Progenitor cell of endocrine pancreas (in vitro differentiated cells): ENCODE data around the gene DUOX1. TPM values are rescaled to one million over a fixed set of nuclear protein-coding genes. Genes with fewer than 3 reads are reported as not detected.
A peak's percentile ranks its signal among the peaks of the same experiment; 100 is the strongest.

ENCODE experiments used
- DNase-seq: peaks from one replicate; pipeline ENCODE4 v3.0.0; 2021; ENCODE audit warnings: low spot score; ENCODE audit not compliant: unreplicated experiment
- H3K27ac Mint-ChIP-seq: 2 replicates; pipeline ENCODE4 v1.8.0; 2021; ENCODE audit warnings: mild to moderate bottlenecking, moderate library complexity, mixed read lengths
- H3K27me3 Mint-ChIP-seq: 2 replicates; pipeline ENCODE4 v1.8.0; 2021; ENCODE audit warnings: mixed read lengths
- H3K36me3 Mint-ChIP-seq: 2 replicates; pipeline ENCODE4 v1.8.0; 2022; ENCODE audit warnings: mixed read lengths; ENCODE audit not compliant: insufficient read depth
- H3K4me1 Mint-ChIP-seq: 2 replicates; pipeline ENCODE4 v1.8.0; 2021; ENCODE audit warnings: low read depth, mixed read lengths
- H3K4me3 Mint-ChIP-seq: 2 replicates; pipeline ENCODE4 v1.8.0; 2021; ENCODE audit warnings: low read depth, mild to moderate bottlenecking, moderate library complexity, mixed read lengths
- H3K9me3 Mint-ChIP-seq: 2 replicates; pipeline ENCODE4 v1.8.0; 2021; ENCODE audit warnings: low read depth, mixed read lengths
- total RNA-seq: library from RNA; stranded (reverse); gene quantifications from 2 replicates; pipeline ENCODE4 v1.2.1, GENCODE V29; 2021
- TF ChIP-seq, protein P1 (sequence below): fragments of 200-600 bp; sonication (generic); IDR thresholded peaks from one replicate; pipeline ENCODE4 v1.5.0; 2021; ENCODE audit warnings: antibody characterized with exemption, mild to moderate bottlenecking; ENCODE audit not compliant: unreplicated experiment

The DUOX1 gene
- total RNA-seq, 1 donor from 2014 or later: 1.4 TPM

DNA sequence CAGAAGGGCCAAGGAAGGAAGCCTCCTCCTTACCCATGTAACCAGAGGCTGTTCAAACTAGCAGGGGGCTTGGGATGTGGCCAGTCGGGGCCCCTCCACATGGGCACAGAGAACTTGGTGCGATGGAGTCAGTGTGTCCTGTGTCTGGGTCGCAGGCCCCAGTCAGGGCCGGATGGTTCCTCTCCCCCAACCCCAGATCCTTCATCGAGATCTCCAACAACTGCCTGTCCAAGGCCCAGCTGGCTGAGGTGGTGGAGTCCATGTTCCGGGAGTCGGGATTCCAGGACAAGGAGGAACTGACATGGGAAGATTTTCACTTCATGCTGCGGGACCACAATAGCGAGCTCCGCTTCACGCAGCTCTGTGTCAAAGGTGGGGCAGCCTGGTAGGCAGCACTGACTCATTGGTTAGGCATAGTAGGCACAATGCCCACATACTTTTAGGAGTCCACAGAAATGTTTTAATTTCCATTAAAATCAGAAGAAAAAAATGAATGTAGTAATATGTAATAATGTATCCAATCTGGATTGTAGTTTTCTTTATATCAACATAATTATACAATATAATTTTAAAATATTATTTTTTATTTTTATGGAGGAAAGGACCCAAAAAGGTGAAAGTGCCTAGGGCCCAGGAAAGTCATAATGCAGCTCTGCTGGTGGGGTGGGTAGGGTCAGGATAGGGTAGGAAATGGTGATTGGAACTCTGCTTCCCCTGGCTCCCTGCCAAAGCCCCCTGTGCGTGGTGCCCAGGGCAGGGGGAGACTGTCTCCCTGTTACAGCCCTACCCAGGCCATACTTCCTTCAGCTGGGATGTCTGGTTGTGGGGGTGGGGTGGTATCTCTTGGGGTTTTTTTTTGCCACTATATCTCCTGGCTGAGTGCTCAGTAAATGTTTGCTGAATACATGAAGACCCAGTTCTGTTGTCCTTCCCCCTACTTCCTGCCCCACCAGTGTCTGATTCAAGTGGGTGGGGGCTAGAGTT is 18.6 kb downstream of the DUOX1 start:
- Mint-ChIP-seq H3K4me1 (peaks cover 3% of the 10 kb centered on the region), H3K27me3 (peaks cover 28% of the 10 kb centered on the region), H3K36me3 (peaks cover 7% of the 10 kb centered on the region), H3K4me3 (no peak overlapping the region), H3K27ac (peak overlapping the region; percentile 67), H3K9me3 (no peaks in the 10 kb centered on the region)
- TF ChIP-seq, protein P1, sequence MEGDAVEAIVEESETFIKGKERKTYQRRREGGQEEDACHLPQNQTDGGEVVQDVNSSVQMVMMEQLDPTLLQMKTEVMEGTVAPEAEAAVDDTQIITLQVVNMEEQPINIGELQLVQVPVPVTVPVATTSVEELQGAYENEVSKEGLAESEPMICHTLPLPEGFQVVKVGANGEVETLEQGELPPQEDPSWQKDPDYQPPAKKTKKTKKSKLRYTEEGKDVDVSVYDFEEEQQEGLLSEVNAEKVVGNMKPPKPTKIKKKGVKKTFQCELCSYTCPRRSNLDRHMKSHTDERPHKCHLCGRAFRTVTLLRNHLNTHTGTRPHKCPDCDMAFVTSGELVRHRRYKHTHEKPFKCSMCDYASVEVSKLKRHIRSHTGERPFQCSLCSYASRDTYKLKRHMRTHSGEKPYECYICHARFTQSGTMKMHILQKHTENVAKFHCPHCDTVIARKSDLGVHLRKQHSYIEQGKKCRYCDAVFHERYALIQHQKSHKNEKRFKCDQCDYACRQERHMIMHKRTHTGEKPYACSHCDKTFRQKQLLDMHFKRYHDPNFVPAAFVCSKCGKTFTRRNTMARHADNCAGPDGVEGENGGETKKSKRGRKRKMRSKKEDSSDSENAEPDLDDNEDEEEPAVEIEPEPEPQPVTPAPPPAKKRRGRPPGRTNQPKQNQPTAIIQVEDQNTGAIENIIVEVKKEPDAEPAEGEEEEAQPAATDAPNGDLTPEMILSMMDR: no peak
- DNase-seq: no peak

DNA sequence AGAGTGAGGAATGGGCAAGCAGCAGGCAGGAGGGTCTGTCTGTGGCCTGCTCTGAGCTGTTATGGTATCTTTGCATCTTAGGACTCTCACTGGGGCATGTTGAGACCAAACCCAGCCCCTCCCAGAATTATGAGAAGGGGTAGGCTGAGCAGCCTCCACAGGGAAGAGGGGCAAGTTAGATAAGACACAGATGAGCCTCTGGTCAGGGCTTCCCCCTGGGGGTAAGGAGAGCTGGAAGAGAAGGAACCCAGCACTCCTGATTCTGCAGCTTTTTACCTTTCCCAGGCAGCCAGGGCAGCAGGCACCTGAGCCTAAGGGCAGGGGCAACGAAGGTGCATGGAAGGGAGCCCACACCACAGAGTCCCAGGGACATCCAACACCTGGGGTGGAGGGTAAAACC is 19.3 kb downstream of the DUOX1 start:
- TF ChIP-seq, protein P1: no peak
- Mint-ChIP-seq H3K36me3 (peaks cover 7% of the 10 kb centered on the region), H3K27me3 (peaks cover 26% of the 10 kb centered on the region), H3K27ac (no peak overlapping the region), H3K9me3 (no peaks in the 10 kb centered on the region), H3K4me3 (no peak overlapping the region), H3K4me1 (peaks cover 3% of the 10 kb centered on the region)
- DNase-seq: no peak

DNA sequence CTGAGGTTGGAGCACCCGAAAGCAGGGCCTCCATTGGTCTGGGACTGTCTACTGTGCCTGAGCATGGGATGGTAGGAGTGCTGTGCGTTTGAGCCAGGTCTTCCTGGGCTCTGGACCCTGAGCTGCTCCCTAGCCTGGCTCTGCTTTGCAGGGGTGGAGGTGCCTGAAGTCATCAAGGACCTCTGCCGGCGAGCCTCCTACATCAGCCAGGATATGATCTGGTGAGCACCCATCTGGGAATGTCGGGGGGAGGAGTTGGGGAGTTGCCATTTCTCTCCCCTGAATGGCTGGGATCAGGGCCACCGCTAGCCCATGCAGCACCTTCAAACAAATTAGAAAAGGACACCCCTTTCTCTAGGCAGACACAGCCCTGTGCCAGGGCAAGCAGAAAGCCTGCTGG is 20.7 kb downstream of the DUOX1 start:
- peaks cover 3% of the 10 kb centered on the region for H3K4me1 Mint-ChIP-seq
- no peak for DNase-seq
- TF ChIP-seq, protein P1: no peak
- no peak overlapping the region for H3K4me3 Mint-ChIP-seq
- peaks cover 16% of the 10 kb centered on the region for H3K27me3 Mint-ChIP-seq
- peaks cover 7% of the 10 kb centered on the region for H3K36me3 Mint-ChIP-seq
- H3K9me3 Mint-ChIP-seq: no peaks in the 10 kb centered on the region
- no peak overlapping the region for H3K27ac Mint-ChIP-seq

DNA sequence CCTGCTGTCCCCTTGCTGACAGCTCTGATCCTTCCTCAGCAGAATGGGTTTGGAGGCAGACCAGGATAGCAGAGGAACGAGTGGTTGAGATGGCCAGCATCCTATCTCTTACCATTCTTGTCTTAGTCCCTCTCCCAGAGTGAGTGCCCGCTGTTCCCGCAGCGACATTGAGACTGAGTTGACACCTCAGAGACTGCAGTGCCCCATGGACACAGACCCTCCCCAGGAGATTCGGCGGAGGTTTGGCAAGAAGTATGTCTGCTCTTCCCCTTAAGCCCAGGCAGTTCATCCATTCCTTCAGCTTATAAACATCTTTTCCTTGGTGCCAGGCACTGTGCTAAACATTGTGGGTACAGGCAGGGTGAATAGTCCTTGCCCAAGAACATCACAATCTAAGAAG is 21.2 kb downstream of the DUOX1 start:
- H3K36me3 Mint-ChIP-seq: peaks cover 7% of the 10 kb centered on the region
- TF ChIP-seq, protein P1: no peak
- peaks cover 14% of the 10 kb centered on the region for H3K27me3 Mint-ChIP-seq
- no peak overlapping the region for H3K27ac Mint-ChIP-seq
- peaks cover 3% of the 10 kb centered on the region for H3K4me1 Mint-ChIP-seq
- DNase-seq: no peak
- H3K9me3 Mint-ChIP-seq: no peaks in the 10 kb centered on the region
- no peak overlapping the region for H3K4me3 Mint-ChIP-seq

DNA sequence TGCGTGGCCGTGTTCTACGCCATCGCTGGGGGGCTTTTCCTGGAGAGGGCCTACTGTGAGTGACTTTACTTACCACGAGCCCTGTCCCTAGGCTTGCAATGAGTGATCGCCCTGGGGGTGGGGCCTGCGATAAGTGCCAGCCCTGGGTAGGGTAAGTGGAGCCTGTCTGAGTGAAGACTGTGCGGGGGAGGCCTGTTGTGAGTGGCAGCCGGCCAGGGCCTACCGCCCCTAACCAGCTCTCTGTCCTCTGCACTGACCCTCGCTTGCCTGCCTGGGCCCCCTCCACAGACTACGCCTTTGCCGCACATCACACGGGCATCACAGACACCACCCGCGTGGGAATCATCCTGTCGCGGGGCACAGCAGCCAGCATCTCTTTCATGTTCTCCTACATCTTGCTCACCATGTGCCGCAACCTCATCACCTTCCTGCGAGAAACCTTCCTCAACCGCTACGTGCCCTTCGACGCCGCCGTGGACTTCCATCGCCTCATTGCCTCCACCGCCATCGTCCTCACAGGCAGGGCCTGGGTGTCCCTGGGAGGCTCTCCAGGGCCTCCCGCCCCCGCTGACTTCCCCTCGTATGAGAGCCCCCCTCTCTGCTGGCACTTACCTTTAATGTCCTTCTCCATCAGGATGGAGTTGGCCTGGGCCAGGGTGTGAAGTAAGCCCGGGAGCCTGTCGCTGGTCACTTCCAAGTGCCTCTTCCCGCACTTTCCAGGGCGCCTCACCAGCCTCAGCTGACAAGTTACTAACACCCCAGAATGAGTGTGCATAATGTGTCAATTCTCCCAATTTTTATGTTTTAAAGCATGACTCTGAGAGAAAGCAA is 22.4 kb downstream of the DUOX1 start:
- H3K36me3 Mint-ChIP-seq: peaks cover 8% of the 10 kb centered on the region
- TF ChIP-seq, protein P1: no peak
- H3K4me1 Mint-ChIP-seq: peaks cover 3% of the 10 kb centered on the region
- no peaks in the 10 kb centered on the region for H3K9me3 Mint-ChIP-seq
- peak overlapping the region; percentile 19 for H3K27ac Mint-ChIP-seq
- H3K4me3 Mint-ChIP-seq: no peak overlapping the region
- DNase-seq: no peak
- peaks cover 12% of the 10 kb centered on the region for H3K27me3 Mint-ChIP-seq
